Hepatocyte (in vitro differentiated cells): Measurements from ENCODE around the gene DMRTC1B. TPM values are rescaled to one million over a fixed set of nuclear protein-coding genes. Genes with fewer than 3 reads are reported as not detected.
"Not testable (repeated sequence)": the region's sequence is repeated elsewhere in the genome, so short reads cannot be mapped to it uniquely, and the experiment has no call there.

Experiments used
- DNase-seq: peaks from one replicate; pipeline ENCODE4 v3.0.0-alpha.2; 2016; ENCODE audit warnings: low spot score
- H2AFZ ChIP-seq: fragments of 200-600 bp; sonication (generic); 2 replicates; pipeline ENCODE4 v1.6.0; 2016; ENCODE audit warnings: antibody characterized with exemption, mild to moderate bottlenecking
- H3K27ac ChIP-seq: fragments of 200-600 bp; sonication (generic); 2 replicates; pipeline ENCODE4 v1.5.1; 2016; ENCODE audit warnings: mild to moderate bottlenecking
- H3K27me3 ChIP-seq: fragments of 200-600 bp; sonication (generic); 2 replicates; pipeline ENCODE4 v1.6.1; 2016
- H3K36me3 ChIP-seq: fragments of 200-600 bp; sonication (generic); replicated peaks from 2 replicates; pipeline ENCODE4 v1.5.1; 2016; ENCODE audit warnings: low read depth; ENCODE audit not compliant: insufficient read depth
- H3K4me1 ChIP-seq: fragments of 200-600 bp; sonication (generic); 2 replicates; pipeline ENCODE4 v1.5.1; 2016; ENCODE audit warnings: mild to moderate bottlenecking, moderate library complexity; ENCODE audit not compliant: insufficient read depth
- H3K4me2 ChIP-seq: fragments of 200-600 bp; sonication (generic); 2 replicates; pipeline ENCODE4 v1.6.0; 2016
- H3K4me3 ChIP-seq: fragments of 200-600 bp; sonication (generic); 2 replicates; pipeline ENCODE4 v1.5.1; 2016; ENCODE audit warnings: mild to moderate bottlenecking
- H3K79me2 ChIP-seq: fragments of 200-600 bp; sonication (generic); 2 replicates; pipeline ENCODE4 v1.6.0; 2017; ENCODE audit warnings: mild to moderate bottlenecking
- H3K9me2 ChIP-seq: fragments of 200-600 bp; sonication (generic); replicated peaks from 2 replicates; pipeline ENCODE4 v1.6.0; 2017; ENCODE audit warnings: mild to moderate bottlenecking; ENCODE audit not compliant: insufficient read depth
- H3K9me3 ChIP-seq: fragments of 200-600 bp; sonication (generic); 2 replicates; pipeline ENCODE4 v1.5.1; 2016; ENCODE audit warnings: low read depth, mild to moderate bottlenecking
- H4K20me1 ChIP-seq: fragments of 200-600 bp; sonication (generic); 2 replicates; pipeline ENCODE4 v1.6.0; 2016; ENCODE audit warnings: mild to moderate bottlenecking; ENCODE audit not compliant: insufficient read depth, poor library complexity, severe bottlenecking
- CTCF ChIP-seq: fragments of 200-600 bp; sonication (generic); IDR thresholded peaks from 2 replicates; pipeline ENCODE4 v1.5.1; 2016; ENCODE audit warnings: antibody characterized with exemption, mild to moderate bottlenecking; ENCODE audit not compliant: poor library complexity
- EZH2 ChIP-seq: fragments of 200-600 bp; sonication (generic); IDR thresholded peaks from 2 replicates; pipeline ENCODE4 v1.6.1; 2016; ENCODE audit warnings: antibody characterized with exemption, mild to moderate bottlenecking, borderline replicate concordance
- EZH2phosphoT487 ChIP-seq: fragments of 200-600 bp; sonication (generic); IDR thresholded peaks from one replicate; pipeline ENCODE4 v1.6.1; 2018; ENCODE audit warnings: antibody characterized with exemption, mild to moderate bottlenecking, low read depth, moderate library complexity; ENCODE audit not compliant: unreplicated experiment, severe bottlenecking
- WGBS: methylation state at CpG from one replicate; pipeline ENCODE4 v1.1.6; 2016; ENCODE audit warnings: low lambda C conversion rate; ENCODE audit errors: missing lambda C conversion rate; 5-methylcytosine and 5-hydroxymethylcytosine counted together
- polyA plus RNA-seq: library from polyadenylated mRNA; unstranded; fragments of >200 nt; fragmentation: Nextera tagmentation; extraction: Ambion mirVana; gene quantifications from 2 replicates; pipeline ENCODE4 v1.2.1, GENCODE V29; 2016
- total RNA-seq: library from RNA; depleted of rRNA; stranded (reverse); fragments of >200 nt; gene quantifications from 2 replicates; pipeline ENCODE4 v1.2.3, GENCODE V29; 2014

Gene DMRTC1B
- total RNA-seq (0.16 and 3.0 TPM in 2 replicates), polyA plus RNA-seq (2.4 and 3.0 TPM in 2 replicates)

GRCh38 chrX:72776653-72777466 lies at the start of gene DMRTC1B:
Gene DMRTC1B (plus strand): TSS chrX:72776890. CDS start chrX:72845136, 68,246 bp downstream.
- H3K36me3 ChIP-seq, DNase-seq, H3K27ac ChIP-seq, H3K9me2 ChIP-seq, H3K27me3 ChIP-seq, H3K4me1 ChIP-seq, H2AFZ ChIP-seq, H4K20me1 ChIP-seq, H3K4me3 ChIP-seq, H3K4me2 ChIP-seq, H3K79me2 ChIP-seq, H3K9me3 ChIP-seq: not testable (repeated sequence)
- WGBS, result no CpG with 5 or more reads among the region's 44 CpGs

GRCh38 chrX:72727846-72728245 lies 48.8 kb upstream of the DMRTC1B start:
- 79% methylated on average over 7 of the region's 7 CpGs for WGBS
- H2AFZ ChIP-seq, result no peak overlapping the region
- no peaks in the 10 kb centered on the region for H3K79me2 ChIP-seq
- no peaks in the 10 kb centered on the region for H3K27me3 ChIP-seq
- no peaks in the 10 kb centered on the region for H3K36me3 ChIP-seq
- TF ChIP-seq CTCF, result no peak
- TF ChIP-seq EZH2phosphoT487, result no peak
- DNase-seq, result no peak
- no peak overlapping the region for H3K4me2 ChIP-seq
- H4K20me1 ChIP-seq, result no peaks in the 10 kb centered on the region
- no peaks in the 10 kb centered on the region for H3K4me1 ChIP-seq
- no peak overlapping the region for H3K4me3 ChIP-seq
- H3K9me2 ChIP-seq, result no peaks in the 10 kb centered on the region
- H3K9me3 ChIP-seq, result no peaks in the 10 kb centered on the region
- H3K27ac ChIP-seq, result no peak overlapping the region

GRCh38 chrX:72733636-72734035 lies 43.1 kb upstream of the DMRTC1B start:
- H3K9me2 ChIP-seq, H3K27ac ChIP-seq, H3K4me1 ChIP-seq, H3K27me3 ChIP-seq, H4K20me1 ChIP-seq, H3K79me2 ChIP-seq, H2AFZ ChIP-seq, H3K4me2 ChIP-seq, H3K4me3 ChIP-seq, H3K36me3 ChIP-seq, H3K9me3 ChIP-seq: not testable (repeated sequence)
- 56% methylated on average over 8 of the region's 8 CpGs for WGBS
- DNase-seq, result peak; percentile 8

GRCh38 chrX:72735561-72735960 lies 41.1 kb upstream of the DMRTC1B start:
- TF ChIP-seq EZH2phosphoT487 (no peak), EZH2 (no peak), CTCF (no peak)

GRCh38 chrX:72745546-72745945 lies 31.1 kb upstream of the DMRTC1B start:
- not testable (repeated sequence) for H4K20me1 ChIP-seq, DNase-seq, H3K27me3 ChIP-seq, H3K36me3 ChIP-seq, H3K79me2 ChIP-seq, H3K4me3 ChIP-seq, H3K9me2 ChIP-seq, H2AFZ ChIP-seq, H3K4me1 ChIP-seq, H3K4me2 ChIP-seq, H3K9me3 ChIP-seq, H3K27ac ChIP-seq
- no CpG with 5 or more reads among the region's 7 CpGs for WGBS

More at GRCh38 chrX:72735561-72735960, 41.1 kb upstream of the DMRTC1B start:
- DNase-seq, result no peak
- Histone ChIP-seq H3K27ac (no peak overlapping the region), H3K4me3 (no peak overlapping the region), H3K9me2 (no peaks in the 10 kb centered on the region), H3K27me3 (no peaks in the 10 kb centered on the region), H3K36me3 (no peaks in the 10 kb centered on the region), H3K4me2 (no peak overlapping the region), H3K79me2 (no peaks in the 10 kb centered on the region), H2AFZ (no peak overlapping the region), H4K20me1 (no peaks in the 10 kb centered on the region), H3K9me3 (no peaks in the 10 kb centered on the region), H3K4me1 (no peaks in the 10 kb centered on the region)
- WGBS, result 95% methylated on average over 1 of the region's 1 CpG

GRCh38 chrX:72748545-72748944 lies 28.1 kb upstream of the DMRTC1B start:
- H3K4me3 ChIP-seq, H3K9me3 ChIP-seq, H3K4me2 ChIP-seq, H4K20me1 ChIP-seq, H3K36me3 ChIP-seq, H3K79me2 ChIP-seq, H3K9me2 ChIP-seq, H3K27ac ChIP-seq, H2AFZ ChIP-seq, DNase-seq, H3K4me1 ChIP-seq, H3K27me3 ChIP-seq: not testable (repeated sequence)
- WGBS, result no CpG with 5 or more reads among the region's 3 CpGs

GRCh38 chrX:72760454-72760853 lies 16.2 kb upstream of the DMRTC1B start:
- DNase-seq, H3K4me3 ChIP-seq, H4K20me1 ChIP-seq, H3K36me3 ChIP-seq, H3K9me2 ChIP-seq, H3K4me1 ChIP-seq, H2AFZ ChIP-seq, H3K9me3 ChIP-seq, H3K27me3 ChIP-seq, H3K79me2 ChIP-seq, H3K4me2 ChIP-seq, H3K27ac ChIP-seq: not testable (repeated sequence)
- WGBS, result no CpG with 5 or more reads among the region's 9 CpGs
